SK-N-SH (cell line): ENCODE measurements around the gene LZTFL1. TPM values are rescaled to one million over a fixed set of nuclear protein-coding genes. Genes with fewer than 3 reads are reported as not detected.

Experiments used
- CTCF ChIA-PET: fragments of 300-600, 350-600 bp; formaldehyde crosslinking; extraction: SDS; loops from one replicate; lab custom pipeline; 2021; lab: Yijun Ruan, JAX
- POLR2A ChIA-PET: fragments of 350-600 bp; sonication (Branson Sonifier 250); formaldehyde crosslinking; extraction: SDS; loops from one replicate; lab custom pipeline; 2020; ENCODE audit warnings: antibody characterized with exemption, inconsistent platforms; lab: Yijun Ruan, JAX
- DNase-seq: peaks from one replicate; pipeline ENCODE4 v3.0.0; 2012
- H2AFZ ChIP-seq: fragments of 200-600 bp; sonication (generic); 2 replicates; pipeline ENCODE4 v1.8.1; 2016; ENCODE audit warnings: antibody characterized with exemption, mild to moderate bottlenecking, low read depth
- H3F3A ChIP-seq: fragments of 200-600 bp; sonication (generic); replicated peaks from 2 replicates; pipeline ENCODE3; 2016; ENCODE audit warnings: antibody characterized with exemption, mild to moderate bottlenecking; ENCODE audit not compliant: insufficient read depth
- H3K27ac ChIP-seq, 2 experiments: fragments of 200-500 bp in 1 of 2; fragments of 200-600 bp in 1 of 2; sonication (Bioruptor generic) in 1 of 2; sonication (generic), shearing (Covaris generic) in 1 of 2; 2 replicates each; pipeline versions ENCODE4 v1.5.1 to v1.6.1; 2014 to 2016; ENCODE audit warnings: low read depth in 2 of 2, inconsistent platforms in 1 of 2, low read length in 1 of 2, mild to moderate bottlenecking in 1 of 2, mixed read lengths in 1 of 2
- H3K27me3 ChIP-seq: fragments of 200-600 bp; sonication (generic), shearing (Covaris generic); 2 replicates; pipeline ENCODE4 v1.6.1; 2016; ENCODE audit warnings: mixed run types; ENCODE audit not compliant: insufficient read depth
- H3K36me3 ChIP-seq, 2 experiments: fragments of 200-500 bp in 1 of 2; fragments of 200-600 bp in 1 of 2; sonication (Bioruptor generic) in 1 of 2; sonication (generic) in 1 of 2; replicated peaks in 1 of 2; 2 replicates each; pipeline versions ENCODE3 to v1.5.1; 2014 to 2016; ENCODE audit warnings: low read length in 1 of 2, mild to moderate bottlenecking in 1 of 2; ENCODE audit not compliant: insufficient read depth in 2 of 2, control insufficient read depth in 1 of 2
- H3K4me1 ChIP-seq, 2 experiments: fragments of 200-500 bp in 1 of 2; fragments of 200-600 bp in 1 of 2; sonication (Bioruptor generic) in 1 of 2; sonication (generic), shearing (Covaris generic) in 1 of 2; 2 replicates each; pipeline versions ENCODE4 v1.5.1 to v1.6.1; 2014 to 2016; ENCODE audit warnings: low read depth in 1 of 2, low read length in 1 of 2, mixed run types in 1 of 2; ENCODE audit not compliant: insufficient read depth in 2 of 2, control insufficient read depth in 1 of 2
- H3K4me2 ChIP-seq: fragments of 200-600 bp; sonication (generic), shearing (Covaris generic); 2 replicates; pipeline ENCODE4 v1.6.1; 2017; ENCODE audit warnings: mixed run types
- H3K4me3 ChIP-seq, 2 experiments: fragments of 200-500 bp in 1 of 2; fragments of 200-600 bp in 1 of 2; sonication (Bioruptor generic) in 1 of 2; sonication (generic), shearing (Covaris generic) in 1 of 2; 2 replicates each; pipeline versions ENCODE4 v1.5.1 to v1.8.1; 2014 to 2016; ENCODE audit warnings: low read depth in 2 of 2, inconsistent platforms in 1 of 2, low read length in 1 of 2, mild to moderate bottlenecking in 1 of 2, mixed read lengths in 1 of 2, moderate library complexity in 1 of 2
- H3K79me2 ChIP-seq: fragments of 200-600 bp; sonication (generic); 2 replicates; pipeline ENCODE4 v1.8.1; 2017; ENCODE audit warnings: mild to moderate bottlenecking; ENCODE audit not compliant: insufficient read depth
- H3K9ac ChIP-seq: fragments of 200-600 bp; sonication (generic); 2 replicates; pipeline ENCODE4 v1.6.1; 2017; ENCODE audit warnings: mixed run types
- H3K9me2 ChIP-seq: fragments of 200-600 bp; sonication (generic); 2 replicates; pipeline ENCODE4 v1.6.1; 2017; ENCODE audit warnings: mixed run types
- H3K9me3 ChIP-seq: fragments of 200-600 bp; sonication (generic); 2 replicates; pipeline ENCODE4 v1.6.1; 2017; ENCODE audit warnings: mixed run types, mild to moderate bottlenecking, moderate library complexity
- H4K20me1 ChIP-seq: fragments of 200-600 bp; sonication (generic); 2 replicates; pipeline ENCODE4 v1.6.1; 2017; ENCODE audit warnings: mild to moderate bottlenecking, mixed run types; ENCODE audit not compliant: insufficient read depth
- ELF1 ChIP-seq: IDR thresholded peaks from 2 replicates; pipeline ENCODE4 v1.4.0; 2012
- EP300 ChIP-seq, 2 experiments: IDR thresholded peaks; 2 replicates each; pipeline versions ENCODE4 v1.4.0 to v1.6.1; 2012; ENCODE audit warnings: borderline replicate concordance in 1 of 2, low read depth in 1 of 2, low read length in 1 of 2
- FOSL2 ChIP-seq: IDR thresholded peaks from 2 replicates; pipeline ENCODE4 v1.4.0; 2012; ENCODE audit warnings: low read depth, mild to moderate bottlenecking, moderate library complexity, borderline replicate concordance
- FOXJ3 ChIP-seq: sonication (generic); formaldehyde crosslinking; IDR thresholded peaks from 2 replicates; pipeline ENCODE4 v1.5.1; 2020; ENCODE audit warnings: mild to moderate bottlenecking, missing genetic modification reagents
- GABPA ChIP-seq: IDR thresholded peaks from 2 replicates; pipeline ENCODE4 v1.4.0; 2012; ENCODE audit warnings: low read depth, mild to moderate bottlenecking
- IRF3 ChIP-seq: fragments of 150-350 bp; IDR thresholded peaks from 2 replicates; pipeline ENCODE4 v1.6.1; 2016; ENCODE audit warnings: mild to moderate bottlenecking, low read depth, low read length
- JUND ChIP-seq: IDR thresholded peaks from 2 replicates; pipeline ENCODE4 v1.4.0; 2012
- MEF2A ChIP-seq: IDR thresholded peaks from 2 replicates; pipeline ENCODE4 v1.4.0; 2012; ENCODE audit warnings: low read depth, borderline replicate concordance
- MXI1 ChIP-seq: IDR thresholded peaks from 2 replicates; pipeline ENCODE4 v1.6.1; 2012; ENCODE audit warnings: mild to moderate bottlenecking, low read depth, low read length, improper control_type of control experiment
- NFIC ChIP-seq: IDR thresholded peaks from 2 replicates; pipeline ENCODE4 v1.4.0; 2012; ENCODE audit warnings: borderline replicate concordance
- POLR2AphosphoS5 ChIP-seq: IDR thresholded peaks from 2 replicates; pipeline ENCODE4 v1.6.1; 2012; ENCODE audit warnings: low read depth, low read length
- REST ChIP-seq: IDR thresholded peaks from 2 replicates; pipeline ENCODE4 v1.6.1; 2012; ENCODE audit warnings: mild to moderate bottlenecking, low read depth, low read length, moderate library complexity
- RFX5 ChIP-seq: IDR thresholded peaks from 2 replicates; pipeline ENCODE4 v1.6.1; 2012; ENCODE audit warnings: mild to moderate bottlenecking, improper control_type of control experiment, low read length
- RXRA ChIP-seq: IDR thresholded peaks from 2 replicates; pipeline ENCODE4 v1.4.0; 2012; ENCODE audit warnings: low read depth, mild to moderate bottlenecking, borderline replicate concordance
- SIN3A ChIP-seq: IDR thresholded peaks from 2 replicates; pipeline ENCODE4 v1.6.1; 2012; ENCODE audit warnings: low read depth, mild to moderate bottlenecking, low read length, moderate library complexity, borderline replicate concordance
- SMC3 ChIP-seq: IDR thresholded peaks from 2 replicates; pipeline ENCODE4 v1.6.1; 2012; ENCODE audit warnings: low read depth, low read length, improper control_type of control experiment
- TCF12 ChIP-seq: IDR thresholded peaks from 2 replicates; pipeline ENCODE4 v1.4.0; 2012
- USF1 ChIP-seq: IDR thresholded peaks from 2 replicates; pipeline ENCODE4 v1.4.0; 2012; ENCODE audit warnings: low read depth, borderline replicate concordance
- WGBS: methylation state at CpG from one replicate; pipeline ENCODE4 v1.1.6; 2017; ENCODE audit warnings: low lambda C conversion rate; 5-methylcytosine and 5-hydroxymethylcytosine counted together
- polyA plus RNA-seq, 3 experiments: library from polyadenylated mRNA; depleted of rRNA; stranded (reverse); fragments of >200 nt; gene quantifications; 2 replicates each; pipeline ENCODE4 v1.2.3, GENCODE V29; 2012

The LZTFL1 gene
- polyA plus RNA-seq, 1 of the 3 experiments (the other 2 are of a cell fraction) = 11.9 TPM

GRCh38 chr3:45798034-45798433 lies 43.9 kb downstream of the LZTFL1 start:
- DNase-seq = no peak
- Histone ChIP-seq H4K20me1 (no peaks in the 10 kb centered on the region), H3K9me3 (no peaks in the 10 kb centered on the region), H3K4me1 (peaks cover 0 to 5% of the 10 kb centered on the region in 2 experiments; a peak in 1 of 4 replicates), H3F3A (no peaks in the 10 kb centered on the region), H3K79me2 (no peaks in the 10 kb centered on the region), H3K36me3 (no peaks in the 10 kb centered on the region), H3K27me3 (peaks cover 36% of the 10 kb centered on the region), H3K9me2 (no peaks in the 10 kb centered on the region), H3K4me2 (no peak overlapping the region), H2AFZ (no peak overlapping the region), H3K9ac (no peak overlapping the region), H3K4me3 (no peak overlapping the region), H3K27ac (no peak overlapping the region)
- no peak for TF ChIP-seq ELF1
- no peak for TF ChIP-seq FOXJ3 (CRISPR knock-in tag)
- no peak for TF ChIP-seq POLR2AphosphoS5
- TF ChIP-seq EP300 (IDR thresholded peaks at IDR 0.05; ENCODE audit: borderline replicate concordance in 1 of 2, low read depth in 1 of 2, low read length in 1 of 2) = no peak
- TF ChIP-seq GABPA = no peak
- no peak for TF ChIP-seq SIN3A
- no peak for TF ChIP-seq MXI1
- no peak for TF ChIP-seq JUND
- no peak for TF ChIP-seq NFIC
- no peak for TF ChIP-seq MEF2A
- TF ChIP-seq REST = no peak
- no peak for TF ChIP-seq IRF3
- no peak for TF ChIP-seq USF1
- no peak for TF ChIP-seq RFX5
- TF ChIP-seq FOSL2 = no peak
- no peak for TF ChIP-seq RXRA
- TF ChIP-seq SMC3 = no peak
- TF ChIP-seq TCF12 = no peak
- 66% methylated on average over 4 of the region's 4 CpGs for WGBS
- ChIA-PET POLR2A (no interaction called here), CTCF (no interaction called here)
